HG03469 (cell line): ENCODE measurements around the gene CA5B.
A peak's percentile ranks its signal among the peaks of the same experiment; 100 is the strongest.
"Not testable (repeated sequence)": the region's sequence is repeated elsewhere in the genome, so short reads cannot be mapped to it uniquely, and the experiment has no call there.

ENCODE experiments used
- ATAC-seq: cut with Tn5 transposase; IDR thresholded peaks from one replicate; pipeline ENCODE4 v1.9.1; 2021; ENCODE audit warnings: mild to moderate bottlenecking, moderate library complexity, moderate number of reproducible peaks; ENCODE audit not compliant: unreplicated experiment

CA5B gene, protein sequence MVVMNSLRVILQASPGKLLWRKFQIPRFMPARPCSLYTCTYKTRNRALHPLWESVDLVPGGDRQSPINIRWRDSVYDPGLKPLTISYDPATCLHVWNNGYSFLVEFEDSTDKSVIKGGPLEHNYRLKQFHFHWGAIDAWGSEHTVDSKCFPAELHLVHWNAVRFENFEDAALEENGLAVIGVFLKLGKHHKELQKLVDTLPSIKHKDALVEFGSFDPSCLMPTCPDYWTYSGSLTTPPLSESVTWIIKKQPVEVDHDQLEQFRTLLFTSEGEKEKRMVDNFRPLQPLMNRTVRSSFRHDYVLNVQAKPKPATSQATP

GRCh38 chrX:15737959-15738902 is at the start of gene CA5B:
Gene CA5B (plus strand): TSS chrX:15738270. CDS start chrX:15750024, 11,754 bp downstream.
- ATAC-seq, result peak; percentile 82

GRCh38 chrX:15694941-15695451 is 43.1 kb upstream of the CA5B start:
- no peak for ATAC-seq

DNA sequence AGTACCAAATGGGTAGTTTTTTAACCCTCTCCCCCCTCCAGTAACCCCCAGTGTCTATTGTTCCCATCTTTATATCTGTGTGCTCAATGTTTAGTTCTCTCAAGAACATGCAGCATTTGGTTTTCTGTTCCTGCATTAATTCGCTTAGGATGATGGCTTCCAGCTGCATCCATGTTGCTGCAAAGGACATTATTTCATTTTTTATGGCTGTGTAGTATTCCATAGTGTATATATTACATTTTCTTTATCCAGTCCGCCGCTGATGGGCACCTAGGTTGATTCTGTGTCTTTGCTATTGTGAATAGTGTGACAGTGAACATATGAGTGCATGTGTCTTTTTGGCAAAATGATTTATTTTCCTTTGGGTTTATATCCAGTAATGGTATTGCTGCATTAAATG is 41.6 kb upstream of the CA5B start:
- ATAC-seq, result no peak

- ATAC-seq, result no peak
These were observed 35.3 kb upstream of the CA5B start for GRCh38 chrX:15702488-15703371.

DNA sequence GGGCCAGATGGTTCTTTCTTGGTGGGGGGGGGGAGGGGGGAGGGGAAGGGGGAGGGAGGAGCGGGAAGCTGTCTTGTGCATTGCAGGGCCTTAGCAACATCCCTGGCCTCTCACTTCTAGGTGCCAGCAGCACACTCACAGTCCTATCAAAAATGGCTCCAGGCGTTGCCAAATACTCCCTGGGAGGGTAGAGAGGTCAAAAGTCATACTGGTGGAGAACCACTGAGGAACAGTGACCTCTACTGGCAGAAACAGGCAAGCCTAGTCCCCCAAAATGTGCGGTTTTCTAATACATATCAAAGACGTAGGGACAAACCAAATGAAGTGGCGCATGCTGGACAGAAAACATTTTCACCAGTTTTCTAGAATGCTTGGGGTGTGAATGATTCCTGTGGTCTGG is 34.3 kb upstream of the CA5B start:
- not testable (repeated sequence) for ATAC-seq

- ATAC-seq, result not testable (repeated sequence)
These were observed 33.8 kb upstream of the CA5B start for GRCh38 chrX:15704273-15704672.

DNA sequence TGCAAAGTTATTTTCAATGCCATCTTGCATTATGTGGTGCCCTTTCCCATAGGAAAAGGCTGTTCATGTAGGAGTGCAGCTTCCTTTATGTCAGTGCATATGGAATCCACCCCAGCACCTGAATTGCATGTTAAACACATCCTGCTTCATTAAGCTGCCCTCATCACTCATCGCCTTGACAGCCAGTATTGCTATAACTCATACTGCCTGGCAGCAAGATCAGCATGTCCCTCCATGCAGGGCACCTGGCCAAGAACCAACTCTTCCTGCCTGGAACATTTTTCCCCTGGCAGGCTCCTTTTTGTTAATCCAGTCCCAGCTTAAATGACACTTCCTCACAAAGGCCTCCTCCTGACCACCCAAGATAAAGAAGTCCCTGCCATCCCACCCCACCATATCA is 23.5 kb upstream of the CA5B start:
- ATAC-seq, result no peak

- ATAC-seq, result no peak
These were observed 19.6 kb upstream of the CA5B start for GRCh38 chrX:15718283-15718970.

DNA sequence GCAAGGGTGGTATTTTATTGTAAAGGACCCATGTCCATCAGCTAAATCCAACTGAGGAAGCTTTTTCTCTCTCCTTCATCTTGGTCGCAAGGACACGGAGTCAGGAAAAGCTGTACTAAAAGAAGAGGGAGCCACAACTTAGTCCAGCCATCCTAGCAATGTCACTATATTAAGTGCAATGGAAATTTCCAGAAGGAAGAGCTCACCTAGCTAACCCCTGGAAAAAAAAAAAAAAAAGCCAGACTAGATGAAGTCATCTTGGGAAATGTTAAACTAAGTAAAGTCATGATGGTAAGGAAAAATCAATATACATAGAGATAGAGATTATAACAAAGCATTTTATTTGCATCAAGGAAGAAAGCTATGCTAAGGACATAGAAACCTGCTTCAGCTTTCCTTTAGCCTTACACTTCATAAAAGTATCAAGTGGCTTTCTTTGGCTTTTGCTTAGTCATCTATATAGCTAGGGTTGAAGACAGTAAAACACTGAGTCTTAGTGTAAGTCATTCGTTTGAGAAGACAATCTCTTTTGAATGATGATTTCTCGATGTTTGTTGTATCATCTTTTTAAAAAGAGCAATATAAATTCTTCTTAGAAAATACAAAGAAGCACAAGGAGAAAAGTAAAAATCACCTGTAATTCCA is 18.6 kb upstream of the CA5B start:
- no peak for ATAC-seq

GRCh38 chrX:15721911-15722310 is 16.2 kb upstream of the CA5B start:
- ATAC-seq, result no peak

GRCh38 chrX:15723887-15724517 is 14.1 kb upstream of the CA5B start:
- ATAC-seq, result no peak

GRCh38 chrX:15724911-15725310 is 13.2 kb upstream of the CA5B start:
- no peak for ATAC-seq

DNA sequence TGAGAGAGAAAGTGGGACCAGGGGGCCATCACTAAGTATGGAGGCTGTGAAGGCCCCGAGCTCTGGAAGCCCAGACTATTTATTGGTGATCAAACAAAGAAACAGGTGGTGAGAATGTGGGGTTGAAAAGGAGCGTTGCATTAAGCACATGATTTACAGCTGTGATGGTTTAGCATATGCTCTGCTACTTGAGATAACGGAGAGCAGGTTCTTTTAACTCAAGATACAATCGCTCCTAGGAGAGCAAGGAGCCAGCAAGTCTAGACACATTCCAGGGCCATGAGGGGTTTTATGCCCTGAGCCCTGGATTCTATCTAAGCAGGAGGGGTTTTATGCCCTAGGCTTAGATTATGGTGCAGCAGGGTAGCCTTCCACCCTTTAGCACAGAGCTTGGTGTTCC is 6.7 kb upstream of the CA5B start:
- not testable (repeated sequence) for ATAC-seq

- ATAC-seq, result no peak
These were observed 696 bp upstream of the CA5B start for GRCh38 chrX:15737190-15737958.

GRCh38 chrX:15739886-15740285 is 1.8 kb downstream of the CA5B start:
- ATAC-seq, result no peak

GRCh38 chrX:15744181-15744867 is 6.3 kb downstream of the CA5B start:
- no peak for ATAC-seq

- ATAC-seq, result no peak
These were observed 7.1 kb downstream of the CA5B start for GRCh38 chrX:15745179-15745578.

DNA sequence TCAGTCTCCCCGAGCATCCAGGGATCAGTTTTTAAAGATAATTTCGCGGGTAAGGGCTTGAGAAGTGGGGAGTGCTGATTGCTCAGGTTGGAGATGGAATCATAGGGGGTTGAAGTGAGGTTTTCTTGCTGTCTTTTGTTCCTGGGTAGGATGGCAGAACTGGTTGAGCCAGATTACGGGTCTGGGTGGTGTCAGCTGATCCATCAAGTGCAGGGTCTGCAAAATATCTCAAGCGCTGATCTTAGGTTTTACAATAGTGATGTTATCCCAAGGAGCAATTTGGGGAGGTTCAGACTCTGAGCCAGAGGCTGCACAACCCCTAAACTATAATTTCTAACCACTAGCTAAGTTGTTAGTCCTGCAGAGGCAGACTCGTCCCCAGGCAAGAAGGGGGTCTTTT is 8.6 kb downstream of the CA5B start:
- ATAC-seq, result not testable (repeated sequence)
